Ishikawa (cell line): ENCODE measurements around the gene MYPOP.

Source experiments
- CEBPB ChIP-seq: IDR thresholded peaks from 2 replicates; pipeline ENCODE4 v1.6.1; 2012
- CREB1 ChIP-seq: IDR thresholded peaks from 2 replicates; pipeline ENCODE4 v1.6.1; 2012; ENCODE audit warnings: low read depth
- EGR1 ChIP-seq: IDR thresholded peaks from 2 replicates; pipeline ENCODE4 v1.6.1; 2012
- EP300 ChIP-seq: IDR thresholded peaks from 2 replicates; pipeline ENCODE4 v1.6.1; 2012; ENCODE audit warnings: borderline replicate concordance
- MAX ChIP-seq: IDR thresholded peaks from 2 replicates; pipeline ENCODE4 v1.6.1; 2012
- NFIC ChIP-seq: IDR thresholded peaks from 2 replicates; pipeline ENCODE4 v1.6.1; 2012
- RAD21 ChIP-seq: IDR thresholded peaks from 2 replicates; pipeline ENCODE4 v1.6.1; 2012; ENCODE audit warnings: low read depth
- REST ChIP-seq: IDR thresholded peaks from 2 replicates; pipeline ENCODE4 v1.6.1; 2012; ENCODE audit warnings: low read depth, mild to moderate bottlenecking
- TAF1 ChIP-seq: IDR thresholded peaks from 2 replicates; pipeline ENCODE4 v1.6.1; 2012; ENCODE audit warnings: low read depth, mild to moderate bottlenecking
- USF1 ChIP-seq: IDR thresholded peaks from 2 replicates; pipeline ENCODE4 v1.6.1; 2012
- ZBTB7A ChIP-seq: IDR thresholded peaks from 2 replicates; pipeline ENCODE4 v1.6.1; 2012; ENCODE audit warnings: low read depth

GRCh38 chr19:45881082-45881908 is 21.1 kb downstream of the MYPOP start:
- no peak for TF ChIP-seq MAX
- TF ChIP-seq EP300, result no peak
- TF ChIP-seq EGR1, result no peak
- no peak for TF ChIP-seq NFIC
- no peak for TF ChIP-seq ZBTB7A
- TF ChIP-seq USF1, result no peak
- TF ChIP-seq TAF1, result no peak
- TF ChIP-seq RAD21, result no peak
- no peak for TF ChIP-seq REST
- no peak for TF ChIP-seq CREB1
- TF ChIP-seq CEBPB, result no peak
